Panc1 (cell line): ENCODE results near the gene C5. TPM values are rescaled to one million over a fixed set of nuclear protein-coding genes. Genes with fewer than 3 reads are reported as not detected.

Experiments
- ATAC-seq: fragments of 200-7000 bp; cut with Tn5 transposase; 2 replicates; pipeline ENCODE4 v1.9.1; 2020; ENCODE audit warnings: mild to moderate bottlenecking, moderate library complexity
- BruUV-seq: library from RNA; stranded (reverse); fragments of 400-500 nt; replicated peaks from 2 replicates; lab custom pipeline; 2021; lab: Mats Ljungman, UMichigan
- CTCF ChIA-PET: fragments of 300-600 bp; sonication (Branson Sonifier 250); formaldehyde crosslinking; loops from one replicate; lab custom pipeline; 2022; ENCODE audit warnings: antibody characterized with exemption; lab: Charles Lee
- POLR2A ChIA-PET: fragments of 300-600 bp; sonication (Branson Sonifier 250); formaldehyde crosslinking; loops from one replicate; lab custom pipeline; 2022; ENCODE audit warnings: antibody characterized with exemption; lab: Charles Lee
- DNase-seq: peaks from one replicate; pipeline ENCODE4 v3.0.0-alpha.2; 2010; ENCODE audit warnings: low read depth, low spot score
- H3K27ac ChIP-seq: 2 replicates; pipeline ENCODE4 v1.5.1; 2011; ENCODE audit warnings: mild to moderate bottlenecking, low read length, inconsistent platforms
- H3K27me3 ChIP-seq: fragments of 200-500 bp; sonication (Bioruptor generic); 2 replicates; pipeline ENCODE4 v1.6.0; 2014; ENCODE audit warnings: low read length, inconsistent platforms; ENCODE audit not compliant: control insufficient read depth, insufficient read depth
- H3K36me3 ChIP-seq: fragments of 200-500 bp; sonication (Bioruptor generic); 2 replicates; pipeline ENCODE4 v1.5.1; 2014; ENCODE audit warnings: inconsistent platforms, mild to moderate bottlenecking, low read length, moderate library complexity; ENCODE audit not compliant: control insufficient read depth, insufficient read depth
- H3K4me1 ChIP-seq: 2 replicates; pipeline ENCODE4 v1.5.1; 2011; ENCODE audit warnings: inconsistent platforms, mild to moderate bottlenecking, low read length, moderate library complexity; ENCODE audit not compliant: control insufficient read depth, insufficient read depth
- H3K4me3 ChIP-seq, 2 experiments: 2 replicates each; pipeline ENCODE4 v1.5.1; 2011 to 2012; ENCODE audit warnings: low read depth in 2 of 2, low read length in 2 of 2, mild to moderate bottlenecking in 2 of 2, inconsistent platforms in 1 of 2, moderate library complexity in 1 of 2
- H3K9me3 ChIP-seq: fragments of 200-500 bp; sonication (Bioruptor generic); 2 replicates; pipeline ENCODE4 v1.5.1; 2014; ENCODE audit warnings: low read depth, mild to moderate bottlenecking, inconsistent platforms, low read length, moderate library complexity; ENCODE audit not compliant: control insufficient read depth, insufficient read depth
- POLR2AphosphoS5 ChIP-seq: IDR thresholded peaks from 2 replicates; pipeline ENCODE4 v1.6.1; 2012; ENCODE audit warnings: mild to moderate bottlenecking, low read depth, low read length, moderate library complexity
- SIN3A ChIP-seq: IDR thresholded peaks from 2 replicates; pipeline ENCODE4 v1.6.1; 2012; ENCODE audit warnings: low read depth, mild to moderate bottlenecking, low read length, moderate library complexity, borderline replicate concordance; ENCODE audit not compliant: insufficient read depth
- TCF7L2 ChIP-seq: IDR thresholded peaks from 2 replicates; pipeline ENCODE4 v1.6.1; 2011; ENCODE audit warnings: mild to moderate bottlenecking, low read depth, low read length, inconsistent platforms
- in situ Hi-C: cut with HindIII; loops from 2 replicates; pipeline ENCODE4 v1.10.0; 2016; ENCODE audit warnings: low sequenced_read_pairs, low pct_unique_long_range_greater_than_20kb
- intact Hi-C: fragments of 100-400 bp; cut with micrococcal nuclease; formaldehyde crosslinking; loops from one replicate; pipeline ENCODE4 v1.10.0; 2022; ENCODE audit not compliant: unreplicated experiment
- total RNA-seq: library from RNA; stranded (reverse); gene quantifications from one replicate; pipeline ENCODE4 v1.2.1, GENCODE V29; 2021; ENCODE audit not compliant: unreplicated experiment
- TF ChIP-seq, protein P1 (sequence below), 2 experiments: IDR thresholded peaks; 2 replicates each; pipeline ENCODE4 v1.6.1; 2011 to 2012; ENCODE audit warnings: low read depth in 2 of 2, control low read depth in 1 of 2, low read length in 1 of 2, mild to moderate bottlenecking in 1 of 2, moderate library complexity in 1 of 2; ENCODE audit not compliant: insufficient read depth in 1 of 2
- TF ChIP-seq, protein P2 (sequence below): fragments of 450-650 bp; IDR thresholded peaks from 2 replicates; pipeline ENCODE4 v1.5.1; 2017; ENCODE audit warnings: mild to moderate bottlenecking

C5 gene
- total RNA-seq, 1 experiment from 2014 or later, result 1.6 TPM

DNA sequence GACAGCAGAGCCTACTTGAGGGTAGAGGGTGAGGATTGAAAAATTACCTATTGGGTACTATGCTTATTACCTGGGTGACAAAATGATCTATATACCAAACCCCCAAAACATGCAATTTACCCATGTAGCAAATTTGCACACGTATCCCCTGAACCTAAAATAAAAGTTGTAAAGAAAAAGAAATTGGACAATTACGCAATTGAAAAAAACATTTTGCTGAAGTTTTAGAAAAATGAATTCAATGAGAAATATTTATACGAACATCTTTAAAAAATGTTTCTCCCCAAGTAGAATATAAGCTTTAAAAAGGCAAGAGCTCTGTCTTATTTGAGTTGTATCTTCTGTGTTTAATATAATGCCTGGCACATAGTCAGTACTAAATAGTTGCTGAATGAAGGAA, 93.2 kb downstream of the C5 start:
- intact Hi-C loops, result no loop called here
- H3K27me3 ChIP-seq, result no peaks in the 10 kb centered on the region
- ChIA-PET CTCF (no interaction called here), POLR2A (no interaction called here)
- H3K36me3 ChIP-seq, result no peaks in the 10 kb centered on the region
- no peak overlapping the region for H3K27ac ChIP-seq
- H3K4me3 ChIP-seq, result no peak overlapping the region
- no peaks in the 10 kb centered on the region for H3K4me1 ChIP-seq
- DNase-seq (no peak), ATAC-seq (no peak)
- in situ Hi-C loops, result no loop called here
- H3K9me3 ChIP-seq, result no peaks in the 10 kb centered on the region
- BruUV-seq, result no TSS peak
- no peak for TF ChIP-seq SIN3A
- no peak for TF ChIP-seq TCF7L2
- TF ChIP-seq, protein P1, sequence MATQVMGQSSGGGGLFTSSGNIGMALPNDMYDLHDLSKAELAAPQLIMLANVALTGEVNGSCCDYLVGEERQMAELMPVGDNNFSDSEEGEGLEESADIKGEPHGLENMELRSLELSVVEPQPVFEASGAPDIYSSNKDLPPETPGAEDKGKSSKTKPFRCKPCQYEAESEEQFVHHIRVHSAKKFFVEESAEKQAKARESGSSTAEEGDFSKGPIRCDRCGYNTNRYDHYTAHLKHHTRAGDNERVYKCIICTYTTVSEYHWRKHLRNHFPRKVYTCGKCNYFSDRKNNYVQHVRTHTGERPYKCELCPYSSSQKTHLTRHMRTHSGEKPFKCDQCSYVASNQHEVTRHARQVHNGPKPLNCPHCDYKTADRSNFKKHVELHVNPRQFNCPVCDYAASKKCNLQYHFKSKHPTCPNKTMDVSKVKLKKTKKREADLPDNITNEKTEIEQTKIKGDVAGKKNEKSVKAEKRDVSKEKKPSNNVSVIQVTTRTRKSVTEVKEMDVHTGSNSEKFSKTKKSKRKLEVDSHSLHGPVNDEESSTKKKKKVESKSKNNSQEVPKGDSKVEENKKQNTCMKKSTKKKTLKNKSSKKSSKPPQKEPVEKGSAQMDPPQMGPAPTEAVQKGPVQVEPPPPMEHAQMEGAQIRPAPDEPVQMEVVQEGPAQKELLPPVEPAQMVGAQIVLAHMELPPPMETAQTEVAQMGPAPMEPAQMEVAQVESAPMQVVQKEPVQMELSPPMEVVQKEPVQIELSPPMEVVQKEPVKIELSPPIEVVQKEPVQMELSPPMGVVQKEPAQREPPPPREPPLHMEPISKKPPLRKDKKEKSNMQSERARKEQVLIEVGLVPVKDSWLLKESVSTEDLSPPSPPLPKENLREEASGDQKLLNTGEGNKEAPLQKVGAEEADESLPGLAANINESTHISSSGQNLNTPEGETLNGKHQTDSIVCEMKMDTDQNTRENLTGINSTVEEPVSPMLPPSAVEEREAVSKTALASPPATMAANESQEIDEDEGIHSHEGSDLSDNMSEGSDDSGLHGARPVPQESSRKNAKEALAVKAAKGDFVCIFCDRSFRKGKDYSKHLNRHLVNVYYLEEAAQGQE (IDR thresholded peaks at IDR 0.05; ENCODE audit: insufficient read depth in 1 of 2, low read depth in 2 of 2, low read length in 1 of 2), result no peak
- TF ChIP-seq, protein P2, sequence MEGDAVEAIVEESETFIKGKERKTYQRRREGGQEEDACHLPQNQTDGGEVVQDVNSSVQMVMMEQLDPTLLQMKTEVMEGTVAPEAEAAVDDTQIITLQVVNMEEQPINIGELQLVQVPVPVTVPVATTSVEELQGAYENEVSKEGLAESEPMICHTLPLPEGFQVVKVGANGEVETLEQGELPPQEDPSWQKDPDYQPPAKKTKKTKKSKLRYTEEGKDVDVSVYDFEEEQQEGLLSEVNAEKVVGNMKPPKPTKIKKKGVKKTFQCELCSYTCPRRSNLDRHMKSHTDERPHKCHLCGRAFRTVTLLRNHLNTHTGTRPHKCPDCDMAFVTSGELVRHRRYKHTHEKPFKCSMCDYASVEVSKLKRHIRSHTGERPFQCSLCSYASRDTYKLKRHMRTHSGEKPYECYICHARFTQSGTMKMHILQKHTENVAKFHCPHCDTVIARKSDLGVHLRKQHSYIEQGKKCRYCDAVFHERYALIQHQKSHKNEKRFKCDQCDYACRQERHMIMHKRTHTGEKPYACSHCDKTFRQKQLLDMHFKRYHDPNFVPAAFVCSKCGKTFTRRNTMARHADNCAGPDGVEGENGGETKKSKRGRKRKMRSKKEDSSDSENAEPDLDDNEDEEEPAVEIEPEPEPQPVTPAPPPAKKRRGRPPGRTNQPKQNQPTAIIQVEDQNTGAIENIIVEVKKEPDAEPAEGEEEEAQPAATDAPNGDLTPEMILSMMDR, result no peak
- TF ChIP-seq POLR2AphosphoS5, result no peak

DNA sequence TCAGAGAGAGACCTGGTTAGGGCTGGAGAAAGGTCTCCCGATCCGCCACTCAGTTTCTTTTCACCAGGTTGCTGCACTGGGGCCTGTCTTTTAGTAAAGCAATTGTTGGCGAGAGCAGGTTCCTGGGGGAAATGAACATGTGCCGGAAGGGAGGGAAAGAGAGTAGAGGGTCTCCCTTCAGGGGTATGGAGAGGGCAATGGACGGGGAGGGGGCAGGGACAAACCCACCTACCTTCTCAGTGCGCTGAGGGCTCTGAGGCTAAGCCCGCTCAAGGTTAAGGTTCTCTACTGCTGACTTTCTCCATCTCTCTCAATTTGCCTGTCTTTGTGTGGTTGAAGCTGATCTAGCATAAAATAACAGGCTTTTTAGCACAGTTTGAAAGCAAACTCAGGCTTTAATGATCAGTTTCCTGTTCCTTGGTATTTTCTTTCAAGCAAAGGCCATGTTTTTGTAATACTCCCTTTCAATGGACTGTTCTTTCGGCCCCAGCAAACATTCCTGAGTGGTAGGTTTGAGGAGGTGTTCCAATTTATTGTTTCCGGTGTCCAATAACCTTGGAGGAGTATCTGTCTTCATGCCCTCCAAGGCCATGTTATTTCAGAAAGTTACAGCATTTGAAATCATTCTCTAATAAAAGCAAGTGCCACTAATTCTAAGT, 98.0 kb downstream of the C5 start:
- Histone ChIP-seq H3K4me1 (no peaks in the 10 kb centered on the region), H3K27me3 (no peaks in the 10 kb centered on the region), H3K4me3 (no peak overlapping the region), H3K9me3 (no peaks in the 10 kb centered on the region), H3K36me3 (no peaks in the 10 kb centered on the region), H3K27ac (no peak overlapping the region)
- BruUV-seq, result no TSS peak
- ATAC-seq, result no peak
- CTCF ChIA-PET, result no interaction called here
- in situ Hi-C loops, result no loop called here
- no peak for DNase-seq
- intact Hi-C loops, result no loop called here
- POLR2A ChIA-PET, result no interaction called here
- TF ChIP-seq TCF7L2, result no peak
- TF ChIP-seq POLR2AphosphoS5, result no peak
- TF ChIP-seq, protein P1 (IDR thresholded peaks at IDR 0.05; ENCODE audit: insufficient read depth in 1 of 2, low read depth in 2 of 2, low read length in 1 of 2), result no peak
- TF ChIP-seq SIN3A, result no peak
- TF ChIP-seq, protein P2, result no peak
